IPS-18c (cell line): ENCODE measurements around the gene UBE4A.

Experiments
- H3K4me3 ChIP-seq: 2 replicates; pipeline ENCODE4 v1.7.0; 2013; ENCODE audit warnings: low read depth, mild to moderate bottlenecking, low read length, moderate library complexity; ENCODE audit not compliant: insufficient read depth
- H3K9me3 ChIP-seq: one replicate; pipeline ENCODE4 v1.6.1; 2013; ENCODE audit warnings: mild to moderate bottlenecking, low read length, moderate library complexity; ENCODE audit not compliant: control insufficient read depth, insufficient read depth

Gene UBE4A

DNA sequence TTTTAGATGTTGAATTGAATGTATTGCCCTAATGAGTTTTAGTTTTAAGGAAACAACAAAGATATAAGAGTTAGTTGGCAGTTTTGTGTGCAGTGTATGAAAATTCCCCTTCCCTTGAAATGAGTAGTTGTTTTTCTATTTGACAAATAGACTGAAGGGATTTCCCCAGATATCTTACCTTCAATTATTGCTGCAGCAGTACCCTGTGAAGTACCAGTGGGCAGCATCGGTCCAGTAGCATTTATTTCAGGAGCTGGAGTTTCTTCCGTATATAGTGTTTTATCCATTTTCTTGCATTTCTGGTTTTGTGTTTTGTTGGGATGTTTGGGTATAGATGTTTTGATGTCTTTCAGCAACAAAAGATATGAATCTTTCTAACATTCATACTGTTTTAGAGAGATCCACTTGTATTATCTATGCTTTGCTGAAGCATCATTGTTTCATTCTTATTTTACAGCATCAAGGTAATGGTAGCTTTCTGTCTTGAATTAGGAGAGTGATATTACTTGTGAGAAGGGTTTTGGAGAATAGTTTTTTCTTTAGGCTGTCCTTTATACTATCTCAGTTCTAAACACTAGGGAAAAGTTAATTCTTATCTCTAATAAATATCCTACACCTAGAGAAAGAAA is 84.3 kb downstream of the UBE4A start:
- Histone ChIP-seq H3K9me3 (no peaks in the 10 kb centered on the region), H3K4me3 (no peak overlapping the region)

DNA sequence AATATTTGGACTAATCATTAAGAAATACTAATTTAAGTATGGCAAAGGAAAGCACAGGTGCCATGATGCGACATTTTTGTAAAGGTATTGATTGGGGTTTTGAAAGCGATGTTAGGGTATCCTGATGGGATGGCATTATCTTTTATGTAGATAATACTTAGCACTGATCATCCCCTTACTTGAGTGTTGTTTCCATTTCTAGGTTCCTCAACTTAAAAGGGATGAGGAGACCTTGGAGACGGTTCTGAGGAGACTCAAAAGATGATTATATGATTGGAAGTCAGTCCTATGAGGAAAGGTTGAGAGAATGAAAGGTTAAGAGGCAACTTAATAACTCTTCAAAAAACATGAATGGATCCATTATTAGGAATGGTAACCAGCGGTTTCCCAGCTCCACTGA is 88.0 kb downstream of the UBE4A start:
- Histone ChIP-seq H3K9me3 (no peaks in the 10 kb centered on the region), H3K4me3 (no peak overlapping the region)

GRCh38 chr11:118448294-118448693 is 88.9 kb downstream of the UBE4A start:
- H3K4me3 ChIP-seq: no peak overlapping the region
- H3K9me3 ChIP-seq: no peaks in the 10 kb centered on the region
